T-cell (primary cell): ENCODE results near the gene SCNN1G. TPM values are rescaled to one million over a fixed set of nuclear protein-coding genes. Genes with fewer than 3 reads are reported as not detected.

Experiments
- ATAC-seq, 4 experiments: fragments of 200-7000 bp in 3 of 4; fragments of 150-1000 bp in 1 of 4; cut with Tn5 transposase; replicated peaks in 1 of 4; 1 replicate in 3 of 4; 2 replicates in 1 of 4; pipeline ENCODE4 v1.10.0; 2021; ENCODE audit warnings: moderate library complexity in 3 of 4, mild to moderate bottlenecking in 2 of 4, moderate number of reproducible peaks in 1 of 4
- CTCF ChIA-PET, 2 donors: fragments of 300-600 bp; sonication (Branson Sonifier 250); formaldehyde crosslinking; loops; one replicate each; lab custom pipeline; 2022; ENCODE audit warnings: antibody characterized with exemption in 2 of 2; lab: Charles Lee
- POLR2A ChIA-PET, 2 donors: fragments of 300-600 bp; sonication (Branson Sonifier 250); formaldehyde crosslinking; loops; one replicate each; lab custom pipeline; 2022; ENCODE audit warnings: antibody characterized with exemption in 2 of 2; lab: Charles Lee
- DNase-seq, 35 experiments: peaks; one replicate each; pipeline versions ENCODE4 v3.0.0 to v3.0.0-alpha.2; 2013 to 2023
- H3K27ac ChIP-seq: one replicate; pipeline ENCODE4 v1.5.1; 2013; ENCODE audit warnings: low read length
- H3K27me3 ChIP-seq, 2 experiments: replicated peaks in 1 of 2; 1 replicate in 1 of 2; 2 replicates in 1 of 2; pipeline versions ENCODE4 v1.6.1 to v1.7.0; 2013; ENCODE audit warnings: low read length in 1 of 2, mixed read lengths in 1 of 2; ENCODE audit not compliant: control insufficient read depth in 2 of 2, insufficient read depth in 2 of 2; ENCODE audit errors: extremely low read depth in 1 of 2
- H3K36me3 ChIP-seq, 2 donors: 1 replicate in 1 of 2; 2 replicates in 1 of 2; pipeline versions ENCODE4 v1.6.1 to v1.7.0; 2013; ENCODE audit warnings: low read length in 1 of 2; ENCODE audit not compliant: control insufficient read depth in 2 of 2, insufficient read depth in 1 of 2; ENCODE audit errors: extremely low read depth in 1 of 2
- H3K4me1 ChIP-seq, 2 experiments: 1 replicate in 1 of 2; 2 replicates in 1 of 2; pipeline versions ENCODE4 v1.6.1 to v1.7.0; 2013; ENCODE audit warnings: low read length in 2 of 2, mixed read lengths in 1 of 2; ENCODE audit not compliant: insufficient read depth in 2 of 2, control insufficient read depth in 1 of 2; ENCODE audit errors: extremely low read depth in 1 of 2
- H3K4me3 ChIP-seq, 2 donors: 1 replicate in 1 of 2; 2 replicates in 1 of 2; pipeline versions ENCODE4 v1.5.1 to v1.7.0; 2013; ENCODE audit warnings: mild to moderate bottlenecking in 2 of 2, low read length in 1 of 2, moderate library complexity in 1 of 2; ENCODE audit not compliant: control insufficient read depth in 1 of 2; ENCODE audit errors: extremely low read depth in 1 of 2
- H3K9me3 ChIP-seq: 2 replicates; pipeline ENCODE4 v1.7.0; 2013
- H3K27ac Mint-ChIP-seq, 2 donors: one replicate each; pipeline ENCODE4 v1.8.0; 2020 to 2021; ENCODE audit warnings: mild to moderate bottlenecking in 2 of 2, mixed read lengths in 2 of 2
- H3K27me3 Mint-ChIP-seq, 2 donors: one replicate each; pipeline ENCODE4 v1.8.0; 2021 to 2022; ENCODE audit warnings: mixed read lengths in 2 of 2
- H3K36me3 Mint-ChIP-seq: one replicate; pipeline ENCODE4 v1.8.0; 2021; ENCODE audit warnings: mixed read lengths
- H3K4me1 Mint-ChIP-seq, 3 donors: one replicate each; pipeline ENCODE4 v1.8.0; 2020 to 2022; ENCODE audit warnings: mixed read lengths in 3 of 3, mild to moderate bottlenecking in 1 of 3
- H3K4me3 Mint-ChIP-seq, 3 donors: one replicate each; pipeline ENCODE4 v1.8.0; 2020 to 2022; ENCODE audit warnings: mild to moderate bottlenecking in 3 of 3, mixed read lengths in 3 of 3, moderate library complexity in 3 of 3
- H3K9me3 Mint-ChIP-seq, 3 donors: one replicate each; pipeline ENCODE4 v1.8.0; 2020 to 2022; ENCODE audit warnings: mixed read lengths in 3 of 3
- WGBS: methylation state at CpG from one replicate; pipeline ENCODE4 v1.1.5; 2013; ENCODE audit warnings: missing lambda C conversion rate; ENCODE audit not compliant: insufficient coverage; 5-methylcytosine and 5-hydroxymethylcytosine counted together
- total RNA-seq, 35 experiments: library from RNA in 6 of 35; stranded (reverse) in 6 of 35; fragments of 120-200 nt in 1 of 35; gene quantifications; one replicate each; pipeline versions ENCODE4 v1.2.1 to v1.2.4 and lab custom pipeline; 2013 to 2026

Gene SCNN1G
- total RNA-seq, 5 donors from 2014 or later (not counting 1 experiment from before 2014, with no cell fraction given), result not detected

DNA sequence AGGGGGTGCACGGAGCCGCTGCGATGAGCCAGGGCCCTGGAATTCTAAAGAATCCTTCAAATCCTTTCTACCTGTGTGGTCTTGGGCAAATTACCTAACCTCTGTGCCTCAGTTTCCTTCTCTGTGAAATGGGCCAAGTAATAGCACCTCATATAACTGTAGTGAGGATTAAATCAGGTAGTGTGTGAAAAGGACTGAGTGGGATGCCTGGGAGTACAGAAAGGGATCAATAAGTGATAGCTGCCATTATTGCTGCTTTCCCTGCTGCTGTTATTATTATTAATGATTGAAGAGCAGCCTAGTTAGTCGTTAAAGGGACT lies 958 bp downstream of the SCNN1G start:
- Histone ChIP-seq H3K4me1 (peaks cover 0 to 14% of the 10 kb centered on the region in 2 experiments), H3K27ac (no peak overlapping the region), H3K36me3 (no peaks in the 10 kb centered on the region), H3K4me3 (no peak overlapping the region), H3K27me3 (peaks cover 18 to 65% of the 10 kb centered on the region in 2 experiments), H3K9me3 (no peaks in the 10 kb centered on the region)
- H3K36me3 Mint-ChIP-seq, result no peaks in the 10 kb centered on the region
- H3K27me3 Mint-ChIP-seq, result peaks cover 66 to 67% of the 10 kb centered on the region in 2 donors
- POLR2A ChIA-PET, result no interaction called here
- no peak overlapping the region for H3K27ac Mint-ChIP-seq
- peaks cover 10 to 13% (median 13%) of the 10 kb centered on the region in 3 donors for H3K4me1 Mint-ChIP-seq
- DNase-seq, result no peak
- CTCF ChIA-PET, result interaction anchor here in 1 of 2 donors (0.6 to 1.9 kb wide), 3 partner anchors 19 to 251 kb away, joined by 3 to 8 read pairs (median 5); no protein-coding TSS in a partner anchor
- ATAC-seq, result no peak
- WGBS, result 28% methylated on average over 3 of the region's 4 CpGs
- H3K4me3 Mint-ChIP-seq, result peak overlapping the region in 1 of 3 donors; percentile 23
- no peaks in the 10 kb centered on the region for H3K9me3 Mint-ChIP-seq

- Mint-ChIP-seq H3K9me3 (no peaks in the 10 kb centered on the region), H3K36me3 (no peaks in the 10 kb centered on the region), H3K4me1 (peaks cover 10 to 13% (median 13%) of the 10 kb centered on the region in 3 donors), H3K4me3 (no peak overlapping the region), H3K27me3 (peaks cover 59 to 62% of the 10 kb centered on the region in 2 donors), H3K27ac (no peak overlapping the region)
- Histone ChIP-seq H3K4me1 (peaks cover 0 to 14% of the 10 kb centered on the region in 2 experiments), H3K27ac (no peak overlapping the region), H3K36me3 (no peaks in the 10 kb centered on the region), H3K9me3 (no peaks in the 10 kb centered on the region), H3K4me3 (no peak overlapping the region), H3K27me3 (peaks cover 18 to 57% of the 10 kb centered on the region in 2 experiments)
- ATAC-seq, result no peak
- CTCF ChIA-PET, result no interaction called here
- POLR2A ChIA-PET, result no interaction called here
- WGBS, result 63% methylated on average over 10 of the region's 11 CpGs
- DNase-seq, result no peak
These were observed 3.1 kb downstream of the SCNN1G start for GRCh38 chr16:23185656-23186055.

DNA sequence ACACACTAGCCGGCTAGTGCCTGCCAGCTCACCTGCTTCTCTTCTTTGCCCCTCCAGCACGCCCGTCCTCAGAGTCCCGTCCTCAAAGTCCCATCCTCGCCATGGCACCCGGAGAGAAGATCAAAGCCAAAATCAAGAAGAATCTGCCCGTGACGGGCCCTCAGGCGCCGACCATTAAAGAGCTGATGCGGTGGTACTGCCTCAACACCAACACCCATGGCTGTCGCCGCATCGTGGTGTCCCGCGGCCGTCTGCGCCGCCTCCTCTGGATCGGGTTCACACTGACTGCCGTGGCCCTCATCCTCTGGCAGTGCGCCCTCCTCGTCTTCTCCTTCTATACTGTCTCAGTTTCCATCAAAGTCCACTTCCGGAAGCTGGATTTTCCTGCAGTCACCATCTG lies 3.6 kb downstream of the SCNN1G start:
- no peaks in the 10 kb centered on the region for H3K36me3 ChIP-seq
- no peaks in the 10 kb centered on the region for H3K36me3 Mint-ChIP-seq
- no peak for DNase-seq
- peaks cover 55 to 61% of the 10 kb centered on the region in 2 donors for H3K27me3 Mint-ChIP-seq
- H3K27me3 ChIP-seq, result peaks cover 18 to 53% of the 10 kb centered on the region in 2 experiments
- no peaks in the 10 kb centered on the region for H3K9me3 Mint-ChIP-seq
- H3K4me1 Mint-ChIP-seq, result peaks cover 10 to 13% (median 12%) of the 10 kb centered on the region in 3 donors
- H3K27ac ChIP-seq, result no peak overlapping the region
- WGBS, result 81% methylated on average over 20 of the region's 24 CpGs
- peaks cover 0 to 14% of the 10 kb centered on the region in 2 experiments for H3K4me1 ChIP-seq
- ChIA-PET POLR2A (no interaction called here), CTCF (no interaction called here)
- no peaks in the 10 kb centered on the region for H3K9me3 ChIP-seq
- ATAC-seq, result no peak
- H3K27ac Mint-ChIP-seq, result no peak overlapping the region
- H3K4me3 Mint-ChIP-seq, result no peak overlapping the region
- H3K4me3 ChIP-seq, result no peak overlapping the region

- Histone ChIP-seq H3K27ac (no peak overlapping the region), H3K4me1 (peaks cover 0 to 8% of the 10 kb centered on the region in 2 experiments), H3K27me3 (peaks cover 16 to 42% of the 10 kb centered on the region in 2 experiments), H3K4me3 (no peak overlapping the region), H3K36me3 (no peaks in the 10 kb centered on the region), H3K9me3 (no peaks in the 10 kb centered on the region)
- Mint-ChIP-seq H3K27ac (no peak overlapping the region), H3K4me1 (peaks cover under 1 to 3% (median 2%) of the 10 kb centered on the region in 3 donors), H3K9me3 (no peaks in the 10 kb centered on the region), H3K4me3 (no peak overlapping the region), H3K36me3 (no peaks in the 10 kb centered on the region), H3K27me3 (peaks cover 46 to 61% of the 10 kb centered on the region in 2 donors)
- POLR2A ChIA-PET, result interaction anchor here in 1 of 2 donors (0.6 kb wide), 1 partner anchor 10 kb away, joined by 7 read pairs; no protein-coding TSS in a partner anchor
- WGBS, result no CpG with 5 or more reads among the region's 3 CpGs
- DNase-seq (no peak), ATAC-seq (no peak)
- CTCF ChIA-PET, result no interaction called here
These were observed 4.8 kb downstream of the SCNN1G start for GRCh38 chr16:23187341-23187740.

GRCh38 chr16:23188911-23189310 lies 6.4 kb downstream of the SCNN1G start:
- no peak overlapping the region for H3K4me3 Mint-ChIP-seq
- no peaks in the 10 kb centered on the region for H3K4me1 Mint-ChIP-seq
- WGBS, result no CpG with 5 or more reads among the region's 2 CpGs
- Histone ChIP-seq H3K9me3 (no peaks in the 10 kb centered on the region), H3K36me3 (no peaks in the 10 kb centered on the region), H3K4me3 (no peak overlapping the region), H3K27ac (no peak overlapping the region), H3K4me1 (no peaks in the 10 kb centered on the region), H3K27me3 (peaks cover 11 to 32% of the 10 kb centered on the region in 2 experiments)
- DNase-seq (no peak), ATAC-seq (no peak)
- H3K27ac Mint-ChIP-seq, result no peak overlapping the region
- no peaks in the 10 kb centered on the region for H3K36me3 Mint-ChIP-seq
- peaks cover 45 to 57% of the 10 kb centered on the region in 2 donors for H3K27me3 Mint-ChIP-seq
- ChIA-PET CTCF (no interaction called here), POLR2A (no interaction called here)
- no peaks in the 10 kb centered on the region for H3K9me3 Mint-ChIP-seq

- CTCF ChIA-PET, result no interaction called here
These were observed 12.1 kb downstream of the SCNN1G start for GRCh38 chr16:23194497-23195221.

More at GRCh38 chr16:23194497-23195221, 12.1 kb downstream of the SCNN1G start:
- Histone ChIP-seq H3K4me3 (no peak overlapping the region), H3K27me3 (peaks cover 0 to 3% of the 10 kb centered on the region in 2 experiments), H3K27ac (no peak overlapping the region), H3K4me1 (no peaks in the 10 kb centered on the region), H3K36me3 (no peaks in the 10 kb centered on the region), H3K9me3 (no peaks in the 10 kb centered on the region)
- no peaks in the 10 kb centered on the region for H3K9me3 Mint-ChIP-seq
- no peak overlapping the region for H3K27ac Mint-ChIP-seq
- H3K36me3 Mint-ChIP-seq, result no peaks in the 10 kb centered on the region
- DNase-seq, result no peak
- no peak for ATAC-seq
- POLR2A ChIA-PET, result no interaction called here
- no peak overlapping the region for H3K4me3 Mint-ChIP-seq
- 74% methylated on average over 8 of the region's 9 CpGs for WGBS
- H3K27me3 Mint-ChIP-seq, result peaks cover 14 to 41% of the 10 kb centered on the region in 2 donors
- H3K4me1 Mint-ChIP-seq, result no peaks in the 10 kb centered on the region
